Upper lobe of right lung (tissue), 1 donor: ENCODE data around the gene GTPBP1. TPM values are rescaled to one million over a fixed set of nuclear protein-coding genes. Genes with fewer than 3 reads are reported as not detected.

Source experiments
- ATAC-seq: fragments of 200-7000 bp; cut with Tn5 transposase; one replicate; pipeline ENCODE4 v1.9.1; 2020; ENCODE audit warnings: mild to moderate bottlenecking, moderate library complexity
- DNase-seq: peaks from one replicate; pipeline ENCODE4 v3.0.0-alpha.2; 2020
- H3K27ac ChIP-seq: fragments of 200-600 bp; one replicate; pipeline ENCODE4 v1.8.0; 2022
- H3K27me3 ChIP-seq: fragments of 200-600 bp; one replicate; pipeline ENCODE4 v1.8.0; 2022; ENCODE audit warnings: mild to moderate bottlenecking
- H3K36me3 ChIP-seq: fragments of 200-600 bp; one replicate; pipeline ENCODE4 v1.8.0; 2022
- H3K4me1 ChIP-seq: fragments of 200-600 bp; one replicate; pipeline ENCODE4 v1.8.0; 2022
- H3K4me3 ChIP-seq: fragments of 200-600 bp; one replicate; pipeline ENCODE4 v1.8.0; 2022; ENCODE audit warnings: mild to moderate bottlenecking
- H3K9me3 ChIP-seq: fragments of 200-600 bp; one replicate; pipeline ENCODE4 v1.8.0; 2022
- intact Hi-C: fragments of 100-400 bp; cut with DNase I; formaldehyde crosslinking; loops from one replicate; pipeline ENCODE4 v1.11.0; 2022
- total RNA-seq: library from RNA; stranded (reverse); fragmentation: NEBNext Ultra II Directional; extraction: Animal tissue kit (Norgen Biotek cat#: 25700); gene quantifications from one replicate; pipeline ENCODE4 v1.2.1, GENCODE V29; 2021
- TF ChIP-seq, protein P1 (sequence below): fragments of 200-600 bp; IDR thresholded peaks from one replicate; pipeline ENCODE4 v1.8.0; 2022; ENCODE audit warnings: antibody characterized with exemption
- donor health status: DM: no; HTN: yes; CAD: no; lungs with severe emphysema.

Gene GTPBP1
- total RNA-seq, 1 donor from 2014 or later, result 72.5 TPM

DNA sequence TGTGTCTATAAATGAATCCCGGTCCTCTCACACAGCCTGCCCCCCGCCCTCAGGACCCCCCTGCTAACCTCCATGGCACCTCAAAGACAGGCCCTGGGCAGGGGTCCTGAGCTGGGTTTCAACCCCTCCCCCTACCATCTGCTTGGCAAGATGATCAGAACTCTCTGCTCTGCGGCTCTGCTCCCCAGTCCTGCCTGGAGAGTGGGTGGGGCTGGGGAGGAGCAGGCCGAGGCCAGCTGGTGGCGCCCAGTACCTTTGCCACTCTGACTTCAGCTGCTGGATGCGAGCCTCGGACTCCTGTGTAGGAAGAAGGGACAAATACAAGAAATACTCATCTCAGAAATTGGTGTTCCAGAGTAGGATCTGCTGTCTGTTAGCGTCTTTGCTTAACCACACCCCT lies 35.0 kb downstream of the GTPBP1 start:
- TF ChIP-seq, protein P1, sequence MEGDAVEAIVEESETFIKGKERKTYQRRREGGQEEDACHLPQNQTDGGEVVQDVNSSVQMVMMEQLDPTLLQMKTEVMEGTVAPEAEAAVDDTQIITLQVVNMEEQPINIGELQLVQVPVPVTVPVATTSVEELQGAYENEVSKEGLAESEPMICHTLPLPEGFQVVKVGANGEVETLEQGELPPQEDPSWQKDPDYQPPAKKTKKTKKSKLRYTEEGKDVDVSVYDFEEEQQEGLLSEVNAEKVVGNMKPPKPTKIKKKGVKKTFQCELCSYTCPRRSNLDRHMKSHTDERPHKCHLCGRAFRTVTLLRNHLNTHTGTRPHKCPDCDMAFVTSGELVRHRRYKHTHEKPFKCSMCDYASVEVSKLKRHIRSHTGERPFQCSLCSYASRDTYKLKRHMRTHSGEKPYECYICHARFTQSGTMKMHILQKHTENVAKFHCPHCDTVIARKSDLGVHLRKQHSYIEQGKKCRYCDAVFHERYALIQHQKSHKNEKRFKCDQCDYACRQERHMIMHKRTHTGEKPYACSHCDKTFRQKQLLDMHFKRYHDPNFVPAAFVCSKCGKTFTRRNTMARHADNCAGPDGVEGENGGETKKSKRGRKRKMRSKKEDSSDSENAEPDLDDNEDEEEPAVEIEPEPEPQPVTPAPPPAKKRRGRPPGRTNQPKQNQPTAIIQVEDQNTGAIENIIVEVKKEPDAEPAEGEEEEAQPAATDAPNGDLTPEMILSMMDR, result no peak
- Histone ChIP-seq H3K9me3 (no peaks in the 10 kb centered on the region), H3K27ac (no peak overlapping the region), H3K4me1 (no peaks in the 10 kb centered on the region), H3K36me3 (peaks cover 100% of the 10 kb centered on the region), H3K27me3 (no peaks in the 10 kb centered on the region), H3K4me3 (no peak overlapping the region)
- DNase-seq (no peak), ATAC-seq (no peak)
- intact Hi-C loops, result no loop called here

DNA sequence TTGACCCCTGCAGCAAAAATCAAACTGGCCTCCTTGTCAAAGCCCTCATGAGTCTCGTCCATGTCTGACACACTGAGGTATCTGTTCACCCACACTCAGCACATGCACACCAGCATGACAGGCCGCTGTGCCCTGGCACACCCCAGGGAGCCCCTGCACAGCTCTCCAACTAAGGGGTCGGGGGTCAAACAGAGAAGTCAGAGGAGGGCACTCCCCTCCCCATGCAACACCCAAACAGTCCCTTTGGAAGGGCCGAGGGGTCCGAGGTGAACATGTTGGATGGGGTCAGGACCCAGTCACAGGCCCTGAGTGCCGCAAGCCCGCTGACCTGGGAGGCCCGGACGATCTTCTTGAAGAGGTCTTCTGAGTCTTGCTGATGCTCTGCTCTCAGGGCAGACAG lies 35.4 kb downstream of the GTPBP1 start:
- H3K27ac ChIP-seq, result no peak overlapping the region
- ATAC-seq (no peak), DNase-seq (no peak)
- no peak overlapping the region for H3K4me3 ChIP-seq
- no peaks in the 10 kb centered on the region for H3K4me1 ChIP-seq
- H3K27me3 ChIP-seq, result no peaks in the 10 kb centered on the region
- no peaks in the 10 kb centered on the region for H3K9me3 ChIP-seq
- peaks cover 100% of the 10 kb centered on the region for H3K36me3 ChIP-seq
- intact Hi-C loops, result no loop called here
- TF ChIP-seq, protein P1, result no peak

DNA sequence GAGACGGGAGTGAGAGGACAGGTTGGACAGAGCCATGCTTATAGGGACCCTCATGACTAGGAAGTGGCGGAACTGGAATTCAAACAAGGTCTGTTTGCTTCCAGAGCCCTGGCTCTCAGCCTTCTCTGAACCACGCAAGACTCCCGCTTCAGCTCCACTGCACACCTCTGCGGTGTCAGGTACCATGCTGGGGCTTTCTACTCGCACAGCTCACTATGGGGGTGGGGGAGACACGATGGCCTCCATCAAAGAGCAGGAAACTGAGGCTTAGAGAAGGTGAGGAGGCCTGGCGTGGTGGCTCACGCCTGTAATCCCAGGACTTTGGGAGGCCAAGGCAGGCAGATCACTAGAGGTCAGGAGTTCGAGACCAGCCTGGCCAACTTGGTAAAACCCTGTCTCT lies 35.8 kb downstream of the GTPBP1 start:
- no peak overlapping the region for H3K27ac ChIP-seq
- no peak overlapping the region for H3K4me3 ChIP-seq
- no peaks in the 10 kb centered on the region for H3K27me3 ChIP-seq
- DNase-seq (no peak), ATAC-seq (no peak)
- TF ChIP-seq, protein P1, result no peak
- no peaks in the 10 kb centered on the region for H3K4me1 ChIP-seq
- H3K36me3 ChIP-seq, result peaks cover 100% of the 10 kb centered on the region
- intact Hi-C loops, result no loop called here
- no peaks in the 10 kb centered on the region for H3K9me3 ChIP-seq

DNA sequence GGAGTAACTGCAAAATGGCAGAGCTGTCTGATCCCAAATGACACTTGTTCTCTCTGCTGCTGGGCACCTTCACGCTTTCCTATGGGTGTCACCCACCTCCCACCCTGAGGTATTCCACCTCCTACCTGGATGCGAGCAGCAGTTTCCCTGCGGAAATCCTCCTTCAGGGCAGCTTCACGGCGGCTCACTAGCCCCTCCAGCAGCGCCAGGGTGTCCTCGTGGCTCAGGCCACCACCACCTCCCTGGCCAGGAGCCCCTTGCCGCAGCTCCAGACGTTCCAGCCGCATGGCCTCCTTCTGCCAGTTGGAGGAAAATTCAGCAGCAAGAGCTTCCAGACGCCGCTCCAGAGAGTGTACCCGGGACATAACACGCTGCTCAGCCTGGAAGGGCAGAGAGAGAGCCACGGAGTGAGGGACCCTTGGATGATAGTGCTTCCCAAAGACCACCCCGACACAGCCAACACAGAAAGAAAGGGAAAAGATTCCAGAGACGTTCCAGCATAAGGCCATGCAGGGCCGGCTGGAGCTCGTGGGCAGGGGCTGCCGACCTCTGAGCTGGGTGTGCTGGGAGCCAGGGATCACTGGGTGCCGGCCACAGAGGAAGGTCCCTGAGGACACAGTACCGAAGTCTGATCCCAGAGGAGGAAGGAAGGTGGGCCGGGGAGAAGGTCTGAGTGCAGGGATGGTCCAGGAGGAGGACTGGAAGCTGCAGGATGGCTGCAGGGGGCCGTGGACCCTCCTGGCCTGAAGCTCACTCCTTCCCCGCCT lies 36.6 kb downstream of the GTPBP1 start:
- H3K9me3 ChIP-seq, result no peaks in the 10 kb centered on the region
- ATAC-seq (no peak), DNase-seq (no peak)
- no peak overlapping the region for H3K4me3 ChIP-seq
- H3K27me3 ChIP-seq, result no peaks in the 10 kb centered on the region
- H3K4me1 ChIP-seq, result no peaks in the 10 kb centered on the region
- H3K36me3 ChIP-seq, result peaks cover 100% of the 10 kb centered on the region
- H3K27ac ChIP-seq, result no peak overlapping the region
- TF ChIP-seq, protein P1, result no peak
- intact Hi-C loops, result no loop called here

DNA sequence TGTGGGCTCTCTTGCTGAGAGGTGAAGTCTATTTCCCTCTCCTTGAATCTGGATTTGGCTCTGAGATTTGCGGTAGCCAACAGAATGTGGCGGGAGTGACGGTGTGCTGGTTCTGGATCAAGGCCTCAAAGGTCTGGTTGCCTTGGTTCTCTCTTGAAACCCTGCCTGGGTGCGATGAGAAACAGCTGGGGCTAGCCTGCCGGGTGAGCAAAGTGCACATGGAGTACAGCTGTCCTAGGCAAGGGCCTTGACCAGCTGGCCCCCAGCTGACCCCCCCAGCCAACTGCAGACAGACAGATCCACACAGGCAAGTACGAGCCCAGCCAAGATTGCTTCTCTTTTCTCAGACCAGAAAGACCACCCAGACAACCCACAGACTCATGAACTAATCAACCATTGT lies 39.2 kb downstream of the GTPBP1 start:
- DNase-seq (no peak), ATAC-seq (no peak)
- Histone ChIP-seq H3K9me3 (no peaks in the 10 kb centered on the region), H3K4me3 (no peak overlapping the region), H3K36me3 (peaks cover 100% of the 10 kb centered on the region), H3K27me3 (no peaks in the 10 kb centered on the region), H3K4me1 (no peaks in the 10 kb centered on the region), H3K27ac (no peak overlapping the region)
- intact Hi-C loops, result no loop called here
- TF ChIP-seq, protein P1, result no peak
